Measurements from ENCODE around the gene SLC37A3.

The SLC37A3 gene

DNA sequence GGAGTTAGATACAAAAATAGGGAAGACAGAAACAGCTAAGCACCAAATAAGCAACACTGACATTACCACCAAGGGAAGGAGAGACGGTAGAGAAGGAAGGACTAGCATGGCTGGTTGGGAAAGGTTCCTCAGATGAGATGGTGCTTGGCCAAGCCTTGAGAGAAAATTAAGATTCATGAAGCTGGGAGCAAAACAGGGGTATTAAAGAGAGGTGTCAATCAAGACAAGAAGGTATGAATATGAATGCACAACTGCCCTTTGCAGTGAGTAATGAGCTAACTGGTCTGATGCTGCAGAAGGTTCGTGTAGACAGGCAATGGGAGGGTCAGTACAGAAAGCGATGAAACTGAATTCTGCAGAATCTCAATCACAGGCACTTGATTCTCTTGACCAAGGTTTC is 67.7 kb downstream of the SLC37A3 start:
- no peak overlapping the region for H3K4ac ChIP-seq (ENCODE audit: low read length)
- no peak overlapping the region for H4K8ac ChIP-seq (ENCODE audit: low read depth, low read length)
- H3K79me1 ChIP-seq (ENCODE audit: low read depth, low read length) = no peaks in the 10 kb centered on the region
- no peak overlapping the region for H3K4me2 ChIP-seq (ENCODE audit: insufficient read depth, low read length, poor library complexity, severe bottlenecking)
- no peak overlapping the region for H3K27ac ChIP-seq (replicated peaks; ENCODE audit: low read length)
- no peaks in the 10 kb centered on the region for H3K9me3 ChIP-seq (replicated peaks in 1 of 2; ENCODE audit: control insufficient read depth in 2 of 2, insufficient read depth in 1 of 2, low read depth in 1 of 2, low read length in 2 of 2)
- peaks cover 7 to 24% of the 10 kb centered on the region in 2 donors for H3K36me3 ChIP-seq (replicated peaks in 1 of 2; ENCODE audit: control insufficient read depth in 2 of 2, insufficient read depth in 2 of 2, low read length in 2 of 2)
- H3K4me3 ChIP-seq (ENCODE audit: low read length in 2 of 2) = no peak overlapping the region
- no peak overlapping the region for H3K18ac ChIP-seq (ENCODE audit: low read length)
- no peak overlapping the region for H2BK5ac ChIP-seq (ENCODE audit: low read length)
- H3K4me1 ChIP-seq (ENCODE audit: control insufficient read depth in 2 of 2, insufficient read depth in 1 of 2, low read depth in 1 of 2, low read length in 2 of 2) = peaks cover 0 to 5% of the 10 kb centered on the region in 2 donors
- no peak overlapping the region for H2AK5ac ChIP-seq (ENCODE audit: low read depth, low read length)
- no peak overlapping the region for H3K23ac ChIP-seq (ENCODE audit: low read depth, low read length, poor library complexity)
- no peak overlapping the region for H2BK120ac ChIP-seq (ENCODE audit: low read depth, low read length)
- WGBS, 2 donors (ENCODE audit: extremely low coverage in 2 of 2, insufficient read length in 2 of 2, insufficient replicate concordance in 1 of 2) = no CpG with 5 or more reads among the region's 3 CpGs
- no peaks in the 10 kb centered on the region for H3K27me3 ChIP-seq (ENCODE audit: control insufficient read depth in 3 of 3, insufficient read depth in 3 of 3, low read depth in 1 of 3, low read length in 3 of 3)
- DNase-seq (ENCODE audit: low spot score) = no peak
- no peak overlapping the region for H3K9ac ChIP-seq (ENCODE audit: low read depth, low read length, poor library complexity)
- no peak overlapping the region for H4K91ac ChIP-seq (ENCODE audit: low read depth, low read length, poor library complexity)
- no peak overlapping the region for H3K14ac ChIP-seq (ENCODE audit: low read length)
- no peak overlapping the region for H2BK12ac ChIP-seq (ENCODE audit: low read length)
- no peak overlapping the region for H2AFZ ChIP-seq (ENCODE audit: low read length)
- H2BK15ac ChIP-seq (ENCODE audit: low read length) = no peak overlapping the region

DNA sequence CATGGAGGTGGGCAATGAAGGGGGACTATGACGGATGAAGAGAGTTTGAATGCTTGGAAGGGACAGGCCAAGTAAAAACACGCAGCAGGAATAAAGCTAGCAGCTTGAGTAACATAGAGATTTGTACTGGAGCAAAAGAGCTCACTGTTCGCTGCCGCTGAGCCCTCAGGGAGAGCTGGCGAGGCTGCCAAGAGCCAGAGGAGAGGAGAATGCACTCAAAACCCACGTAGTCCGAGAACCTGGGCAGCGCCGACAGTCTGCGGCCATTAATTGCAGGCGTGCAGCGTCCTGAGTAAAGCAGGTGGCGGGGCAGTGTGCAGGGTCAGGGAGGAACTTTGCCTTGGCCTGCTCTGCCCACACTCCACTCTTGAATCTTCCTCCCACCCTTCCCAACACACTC is 68.2 kb downstream of the SLC37A3 start:
- Histone ChIP-seq H4K8ac (ENCODE audit: low read depth, low read length) (no peak overlapping the region), H2BK12ac (ENCODE audit: low read length) (no peak overlapping the region), H3K14ac (ENCODE audit: low read length) (no peak overlapping the region), H3K4me2 (ENCODE audit: insufficient read depth, low read length, poor library complexity, severe bottlenecking) (no peak overlapping the region), H3K23ac (ENCODE audit: low read depth, low read length, poor library complexity) (no peak overlapping the region), H3K18ac (ENCODE audit: low read length) (no peak overlapping the region), H3K9me3 (replicated peaks in 1 of 2; ENCODE audit: control insufficient read depth in 2 of 2, insufficient read depth in 1 of 2, low read depth in 1 of 2, low read length in 2 of 2) (no peaks in the 10 kb centered on the region), H2BK15ac (ENCODE audit: low read length) (no peak overlapping the region), H2AK5ac (ENCODE audit: low read depth, low read length) (no peak overlapping the region), H2AFZ (ENCODE audit: low read length) (no peak overlapping the region), H3K9ac (ENCODE audit: low read depth, low read length, poor library complexity) (no peak overlapping the region), H4K91ac (ENCODE audit: low read depth, low read length, poor library complexity) (no peak overlapping the region), H3K36me3 (replicated peaks in 1 of 2; ENCODE audit: control insufficient read depth in 2 of 2, insufficient read depth in 2 of 2, low read length in 2 of 2) (peaks cover 6 to 20% of the 10 kb centered on the region in 2 donors), H2BK120ac (ENCODE audit: low read depth, low read length) (no peak overlapping the region), H3K4me1 (ENCODE audit: control insufficient read depth in 2 of 2, insufficient read depth in 1 of 2, low read depth in 1 of 2, low read length in 2 of 2) (peaks cover 0 to 5% of the 10 kb centered on the region in 2 donors), H2BK5ac (ENCODE audit: low read length) (no peak overlapping the region), H3K27me3 (ENCODE audit: control insufficient read depth in 3 of 3, insufficient read depth in 3 of 3, low read depth in 1 of 3, low read length in 3 of 3) (no peaks in the 10 kb centered on the region), H3K27ac (replicated peaks; ENCODE audit: low read length) (no peak overlapping the region), H3K4me3 (ENCODE audit: low read length in 2 of 2) (no peak overlapping the region), H3K4ac (ENCODE audit: low read length) (no peak overlapping the region), H3K79me1 (ENCODE audit: low read depth, low read length) (no peaks in the 10 kb centered on the region)
- WGBS, 2 donors (ENCODE audit: extremely low coverage in 2 of 2, insufficient read length in 2 of 2, insufficient replicate concordance in 1 of 2) = no CpG with 5 or more reads among the region's 13 CpGs
- no peak for DNase-seq (ENCODE audit: low spot score)

DNA sequence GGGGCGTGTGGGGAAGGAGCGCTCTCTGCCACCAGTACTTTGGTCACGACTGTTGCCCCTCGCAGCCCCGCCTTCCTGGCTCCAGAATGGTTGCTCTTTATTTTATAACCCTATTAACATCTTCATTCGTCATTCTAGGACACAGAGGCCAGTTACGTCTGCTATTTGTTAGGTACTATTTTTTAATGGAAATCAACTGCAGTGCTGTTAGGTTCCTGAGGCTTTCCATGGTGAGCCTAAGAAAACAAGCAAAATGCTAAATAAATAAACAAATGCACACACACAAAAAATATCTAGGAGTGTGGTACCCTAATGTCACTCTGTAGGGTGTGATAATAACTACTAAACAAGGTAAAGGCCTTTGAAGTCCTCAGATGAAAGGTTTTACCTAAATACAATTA is 71.1 kb downstream of the SLC37A3 start:
- Histone ChIP-seq H3K36me3 (replicated peaks in 1 of 2; ENCODE audit: control insufficient read depth in 2 of 2, insufficient read depth in 2 of 2, low read length in 2 of 2) (no peaks in the 10 kb centered on the region), H2BK5ac (ENCODE audit: low read length) (no peak overlapping the region), H2AFZ (ENCODE audit: low read length) (no peak overlapping the region), H3K4ac (ENCODE audit: low read length) (no peak overlapping the region), H2AK5ac (ENCODE audit: low read depth, low read length) (no peak overlapping the region), H3K4me3 (ENCODE audit: low read length in 2 of 2) (no peak overlapping the region), H3K27ac (replicated peaks; ENCODE audit: low read length) (no peak overlapping the region), H2BK120ac (ENCODE audit: low read depth, low read length) (no peak overlapping the region), H3K27me3 (ENCODE audit: control insufficient read depth in 3 of 3, insufficient read depth in 3 of 3, low read depth in 1 of 3, low read length in 3 of 3) (no peaks in the 10 kb centered on the region), H3K18ac (ENCODE audit: low read length) (no peak overlapping the region), H3K23ac (ENCODE audit: low read depth, low read length, poor library complexity) (no peak overlapping the region), H3K79me1 (ENCODE audit: low read depth, low read length) (no peaks in the 10 kb centered on the region), H3K4me1 (ENCODE audit: control insufficient read depth in 2 of 2, insufficient read depth in 1 of 2, low read depth in 1 of 2, low read length in 2 of 2) (peaks cover 0 to 5% of the 10 kb centered on the region in 2 donors), H3K9ac (ENCODE audit: low read depth, low read length, poor library complexity) (no peak overlapping the region), H2BK15ac (ENCODE audit: low read length) (no peak overlapping the region), H2BK12ac (ENCODE audit: low read length) (no peak overlapping the region), H4K8ac (ENCODE audit: low read depth, low read length) (no peak overlapping the region), H4K91ac (ENCODE audit: low read depth, low read length, poor library complexity) (no peak overlapping the region), H3K9me3 (replicated peaks in 1 of 2; ENCODE audit: control insufficient read depth in 2 of 2, insufficient read depth in 1 of 2, low read depth in 1 of 2, low read length in 2 of 2) (no peaks in the 10 kb centered on the region), H3K14ac (ENCODE audit: low read length) (no peak overlapping the region), H3K4me2 (ENCODE audit: insufficient read depth, low read length, poor library complexity, severe bottlenecking) (no peak overlapping the region)
- no CpG with 5 or more reads among the region's 7 CpGs for WGBS, 2 donors (ENCODE audit: extremely low coverage in 2 of 2, insufficient read length in 2 of 2, insufficient replicate concordance in 1 of 2)
- no peak for DNase-seq (ENCODE audit: low spot score)

DNA sequence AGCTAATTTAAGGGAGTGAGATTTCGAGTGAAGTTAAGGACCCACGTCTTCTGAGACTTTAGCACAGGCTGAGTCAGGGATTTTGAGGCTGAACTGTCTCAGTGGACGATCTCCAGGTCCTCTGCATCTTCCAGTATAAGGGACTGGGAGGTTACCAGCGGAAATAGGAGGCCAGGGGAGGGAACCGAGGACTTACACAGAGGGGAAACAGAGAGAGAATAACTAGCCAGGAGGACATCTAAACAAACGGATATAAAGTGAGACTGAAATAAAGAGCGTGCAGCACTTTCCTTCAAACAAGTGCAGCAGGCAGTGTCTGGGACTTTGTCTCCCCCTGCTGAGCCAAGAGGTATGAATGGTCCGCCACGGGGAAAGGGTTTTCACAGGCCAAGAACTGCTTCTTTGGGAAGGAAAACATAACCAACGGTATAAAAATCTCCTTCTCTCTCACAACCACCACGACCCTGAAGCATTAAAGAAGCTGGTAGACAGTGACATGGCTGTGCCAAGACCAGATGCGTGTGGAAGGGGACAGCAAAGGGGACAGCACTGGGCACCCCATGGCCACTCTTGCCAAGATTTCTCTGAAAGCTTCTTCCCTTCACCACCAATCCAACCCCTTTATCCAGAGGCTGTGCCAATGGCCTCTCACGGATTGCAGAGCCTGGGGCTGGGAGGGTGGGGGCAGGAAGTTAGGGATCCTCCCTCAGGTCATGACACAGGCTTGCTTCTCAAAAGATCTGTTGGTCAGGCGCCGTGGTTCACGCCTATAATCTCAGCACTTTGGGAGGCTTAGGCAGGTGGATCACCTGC is 72.0 kb downstream of the SLC37A3 start:
- no peaks in the 10 kb centered on the region for H3K36me3 ChIP-seq (replicated peaks in 1 of 2; ENCODE audit: control insufficient read depth in 2 of 2, insufficient read depth in 2 of 2, low read length in 2 of 2)
- no peak overlapping the region for H2AK5ac ChIP-seq (ENCODE audit: low read depth, low read length)
- H3K27me3 ChIP-seq (ENCODE audit: control insufficient read depth in 3 of 3, insufficient read depth in 3 of 3, low read depth in 1 of 3, low read length in 3 of 3) = no peaks in the 10 kb centered on the region
- peaks cover 0 to 5% of the 10 kb centered on the region in 2 donors for H3K4me1 ChIP-seq (ENCODE audit: control insufficient read depth in 2 of 2, insufficient read depth in 1 of 2, low read depth in 1 of 2, low read length in 2 of 2)
- no peak overlapping the region for H3K9ac ChIP-seq (ENCODE audit: low read depth, low read length, poor library complexity)
- H3K14ac ChIP-seq (ENCODE audit: low read length) = no peak overlapping the region
- no peak for DNase-seq (ENCODE audit: low spot score)
- H3K4ac ChIP-seq (ENCODE audit: low read length) = no peak overlapping the region
- H3K79me1 ChIP-seq (ENCODE audit: low read depth, low read length) = no peaks in the 10 kb centered on the region
- H2BK12ac ChIP-seq (ENCODE audit: low read length) = no peak overlapping the region
- H2BK15ac ChIP-seq (ENCODE audit: low read length) = no peak overlapping the region
- no peak overlapping the region for H2BK120ac ChIP-seq (ENCODE audit: low read depth, low read length)
- H4K91ac ChIP-seq (ENCODE audit: low read depth, low read length, poor library complexity) = no peak overlapping the region
- no peak overlapping the region for H3K4me3 ChIP-seq (ENCODE audit: low read length in 2 of 2)
- no peak overlapping the region for H4K8ac ChIP-seq (ENCODE audit: low read depth, low read length)
- no peak overlapping the region for H3K4me2 ChIP-seq (ENCODE audit: insufficient read depth, low read length, poor library complexity, severe bottlenecking)
- H2AFZ ChIP-seq (ENCODE audit: low read length) = no peak overlapping the region
- H3K18ac ChIP-seq (ENCODE audit: low read length) = no peak overlapping the region
- no peak overlapping the region for H3K23ac ChIP-seq (ENCODE audit: low read depth, low read length, poor library complexity)
- no peak overlapping the region for H2BK5ac ChIP-seq (ENCODE audit: low read length)
- no CpG with 5 or more reads among the region's 16 CpGs for WGBS, 2 donors (ENCODE audit: extremely low coverage in 2 of 2, insufficient read length in 2 of 2, insufficient replicate concordance in 1 of 2)
- no peaks in the 10 kb centered on the region for H3K9me3 ChIP-seq (replicated peaks in 1 of 2; ENCODE audit: control insufficient read depth in 2 of 2, insufficient read depth in 1 of 2, low read depth in 1 of 2, low read length in 2 of 2)
- no peak overlapping the region for H3K27ac ChIP-seq (replicated peaks; ENCODE audit: low read length)
